Spinal cord (tissue), 10 donors: Measurements from ENCODE around the gene FER. TPM values are rescaled to one million over a fixed set of nuclear protein-coding genes. Genes with fewer than 3 reads are reported as not detected.

ENCODE experiments used
- DNase-seq, 6 donors: peaks; one replicate each; pipeline versions ENCODE4 v3.0.0 to v3.0.0-alpha.2; 2013 to 2015; ENCODE audit warnings: low spot score in 6 of 6, low read depth in 4 of 6
- H3K27ac ChIP-seq: one replicate; pipeline ENCODE4 v1.5.1; 2013; ENCODE audit warnings: low read depth, low read length, control low read depth
- H3K27me3 ChIP-seq: one replicate; pipeline ENCODE4 v1.6.1; 2013; ENCODE audit warnings: low read length; ENCODE audit not compliant: control insufficient read depth, insufficient read depth
- H3K36me3 ChIP-seq: one replicate; pipeline ENCODE4 v1.6.1; 2013; ENCODE audit warnings: low read length; ENCODE audit not compliant: control insufficient read depth, insufficient read depth
- H3K4me1 ChIP-seq: one replicate; pipeline ENCODE4 v1.6.1; 2013; ENCODE audit warnings: low read length; ENCODE audit not compliant: control insufficient read depth, insufficient read depth
- H3K4me3 ChIP-seq: one replicate; pipeline ENCODE4 v1.5.1; 2013; ENCODE audit warnings: low read depth, low read length, control low read depth
- H3K9me3 ChIP-seq: one replicate; pipeline ENCODE4 v1.6.1; 2013; ENCODE audit warnings: low read length; ENCODE audit not compliant: control insufficient read depth, insufficient read depth
- WGBS: methylation state at CpG from one replicate; pipeline ENCODE4 v1.1.5; 2013; ENCODE audit warnings: missing lambda C conversion rate; ENCODE audit not compliant: insufficient coverage; 5-methylcytosine and 5-hydroxymethylcytosine counted together
- polyA plus RNA-seq, 2 donors: library from polyadenylated mRNA; unstranded; fragments of 120-200 nt; gene quantifications; one replicate each; pipeline ENCODE4 v1.2.1, GENCODE V29; 2013; ENCODE audit not compliant: insufficient read length in 2 of 2
- total RNA-seq, 2 donors: library from RNA; depleted of rRNA in 1 of 2; stranded (reverse); fragments of 120-200 nt in 1 of 2; fragments of >200 nt in 1 of 2; gene quantifications; one replicate each; pipeline versions ENCODE4 v1.2.3 to v1.2.4, GENCODE V29; 2013 to 2014
- donor health status: healthy.

FER gene
- total and polyA plus RNA-seq, 4 donors, result 13.5 to 70.7 (median 36.5) TPM

DNA sequence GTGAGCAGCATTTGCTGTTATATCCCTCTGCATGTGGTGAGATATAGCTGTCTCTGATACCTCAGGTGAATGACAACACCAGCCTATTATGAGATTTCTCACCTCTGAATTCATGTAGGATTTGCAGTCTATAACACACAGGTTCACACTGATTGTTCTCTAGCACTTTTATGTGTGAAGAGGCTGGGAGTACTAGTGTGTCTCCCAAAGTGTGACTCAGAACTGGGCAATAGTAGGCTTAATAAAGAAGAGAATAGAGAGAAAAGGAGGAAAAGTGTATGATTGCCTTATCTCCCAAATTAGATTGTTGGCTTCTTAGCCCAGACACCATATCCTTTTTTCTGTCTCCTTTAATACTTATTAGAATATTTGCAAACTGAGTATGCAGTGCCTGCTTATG, 430.1 kb downstream of the FER start:
- no peak overlapping the region for H3K27ac ChIP-seq
- no peak overlapping the region for H3K4me3 ChIP-seq
- DNase-seq, result no peak
- no peaks in the 10 kb centered on the region for H3K9me3 ChIP-seq
- no peaks in the 10 kb centered on the region for H3K36me3 ChIP-seq
- H3K27me3 ChIP-seq, result no peaks in the 10 kb centered on the region
- no peaks in the 10 kb centered on the region for H3K4me1 ChIP-seq

DNA sequence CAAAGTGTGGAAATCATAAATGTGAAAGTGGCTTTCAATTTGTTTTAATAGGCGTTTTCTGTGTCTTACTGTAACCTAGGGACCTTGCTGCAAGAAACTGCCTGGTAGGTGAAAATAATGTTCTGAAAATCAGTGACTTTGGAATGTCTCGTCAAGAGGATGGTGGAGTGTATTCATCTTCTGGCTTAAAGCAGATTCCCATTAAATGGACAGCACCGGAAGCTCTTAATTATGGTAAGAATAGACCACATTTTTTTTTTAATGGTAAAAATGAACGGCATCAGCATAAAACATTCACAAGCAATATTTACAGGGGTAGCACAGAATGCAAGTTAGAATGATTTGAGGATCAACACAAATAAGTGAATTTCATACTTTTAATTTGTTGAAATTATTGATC, 433.0 kb downstream of the FER start:
- Histone ChIP-seq H3K4me3 (no peak overlapping the region), H3K9me3 (no peaks in the 10 kb centered on the region), H3K4me1 (no peaks in the 10 kb centered on the region), H3K27ac (no peak overlapping the region), H3K27me3 (no peaks in the 10 kb centered on the region), H3K36me3 (no peaks in the 10 kb centered on the region)
- 100% methylated on average over 2 of the region's 4 CpGs for WGBS
- peak in 1 of 6 donors; percentile 38 for DNase-seq

DNA sequence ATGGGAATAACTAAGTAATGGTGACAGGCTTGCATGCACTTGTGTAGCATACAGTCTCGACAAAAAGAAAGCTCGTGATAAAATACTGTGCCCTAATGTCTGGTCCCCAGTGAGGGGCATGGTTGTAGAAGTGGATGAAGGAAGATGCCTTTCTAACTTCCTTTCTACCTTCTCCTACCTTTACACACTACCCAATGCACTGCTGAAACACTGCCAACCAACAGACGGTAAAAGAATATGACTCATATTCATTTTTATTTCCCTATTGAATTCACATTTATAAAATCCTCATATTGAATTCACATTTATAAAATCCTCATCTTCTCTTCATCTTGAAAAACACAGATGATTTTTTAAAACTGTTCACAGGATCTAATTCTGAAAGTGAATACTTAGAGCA, 439.1 kb downstream of the FER start:
- H3K4me3 ChIP-seq, result no peak overlapping the region
- H3K4me1 ChIP-seq, result no peaks in the 10 kb centered on the region
- DNase-seq, result no peak
- H3K9me3 ChIP-seq, result no peaks in the 10 kb centered on the region
- H3K27me3 ChIP-seq, result no peaks in the 10 kb centered on the region
- 86% methylated on average over 1 of the region's 3 CpGs for WGBS
- no peaks in the 10 kb centered on the region for H3K36me3 ChIP-seq
- H3K27ac ChIP-seq, result no peak overlapping the region

DNA sequence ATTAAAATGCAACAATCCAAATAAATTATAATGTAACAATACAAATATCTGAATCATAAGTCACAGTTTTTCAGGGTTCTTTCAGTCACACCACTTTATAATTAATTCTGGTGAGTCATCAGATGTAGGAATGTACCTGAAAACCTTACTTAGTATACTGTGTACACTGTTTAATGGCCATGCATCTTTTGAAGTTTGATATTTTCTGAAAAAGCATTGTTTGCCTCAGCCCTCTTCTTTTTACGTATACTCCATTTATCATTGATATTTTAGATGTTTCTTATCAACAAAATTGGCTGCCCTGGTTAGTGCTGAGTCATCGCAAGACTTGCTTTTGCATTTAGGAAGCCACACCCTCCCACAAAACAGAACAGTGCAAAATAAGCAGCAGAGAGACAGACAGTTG, 443.5 kb downstream of the FER start:
- Histone ChIP-seq H3K9me3 (no peaks in the 10 kb centered on the region), H3K27ac (no peak overlapping the region), H3K27me3 (no peaks in the 10 kb centered on the region), H3K36me3 (no peaks in the 10 kb centered on the region), H3K4me1 (no peaks in the 10 kb centered on the region), H3K4me3 (no peak overlapping the region)
- no peak for DNase-seq
- WGBS, result no CpG with 5 or more reads among the region's 2 CpGs

DNA sequence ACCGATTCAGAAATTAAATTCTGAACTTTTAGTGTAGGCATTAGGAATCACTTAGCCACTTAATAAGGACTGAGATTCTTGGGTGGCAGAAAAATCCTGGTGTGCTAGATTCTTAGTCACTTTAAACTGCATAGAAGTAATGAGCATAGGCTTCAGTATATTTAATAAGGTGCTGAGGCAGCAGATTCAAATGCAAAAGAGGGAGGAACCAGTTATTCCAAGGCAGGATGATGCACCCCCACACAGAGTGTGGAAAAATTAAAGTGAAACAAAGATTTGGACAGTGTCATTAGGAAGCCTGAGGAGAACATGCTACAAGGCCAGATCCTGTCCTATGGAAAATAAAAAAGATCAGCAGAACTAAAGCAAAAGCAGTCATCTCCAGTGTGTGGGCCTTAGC, 444.3 kb downstream of the FER start:
- no peak overlapping the region for H3K4me3 ChIP-seq
- H3K4me1 ChIP-seq, result no peaks in the 10 kb centered on the region
- WGBS, result no CpG with 5 or more reads among the region's 1 CpG
- H3K27me3 ChIP-seq, result no peaks in the 10 kb centered on the region
- no peak overlapping the region for H3K27ac ChIP-seq
- DNase-seq, result no peak
- no peaks in the 10 kb centered on the region for H3K9me3 ChIP-seq
- no peaks in the 10 kb centered on the region for H3K36me3 ChIP-seq

DNA sequence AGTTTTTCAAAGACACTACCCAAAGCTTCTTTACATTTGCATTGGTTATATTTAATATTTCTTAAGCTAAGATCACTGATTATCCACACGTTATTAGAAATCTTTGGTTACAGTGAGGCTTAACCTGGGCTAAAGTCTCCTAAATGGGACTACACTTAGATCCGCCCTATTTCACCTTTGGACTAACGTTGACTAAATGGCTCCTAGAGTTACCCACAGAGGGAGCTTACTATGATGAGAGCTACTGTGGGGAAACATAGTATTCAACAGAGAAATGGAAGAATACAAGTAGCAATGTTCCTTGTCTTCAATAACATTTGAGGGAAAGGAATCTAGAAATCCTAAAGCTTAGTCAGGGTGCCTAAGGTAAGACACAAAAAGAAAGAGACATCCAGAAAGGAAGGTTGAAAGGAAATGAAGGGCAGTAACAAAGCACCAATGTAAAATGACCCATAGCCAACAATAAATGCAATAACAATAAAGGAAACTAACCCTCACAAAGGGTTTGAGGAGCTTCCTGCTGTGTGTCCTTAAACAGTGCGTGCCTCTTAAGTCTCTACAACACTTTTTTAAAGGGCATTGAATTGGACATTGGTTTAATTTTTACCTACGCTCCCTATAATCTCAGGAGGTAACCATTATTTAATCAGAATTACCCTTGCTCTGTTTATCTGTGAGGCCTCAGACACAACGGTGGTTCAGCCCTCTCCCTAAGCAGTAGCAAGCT, 445.0 kb downstream of the FER start:
- WGBS, result no CpG with 5 or more reads among the region's 6 CpGs
- no peak overlapping the region for H3K27ac ChIP-seq

DNA sequence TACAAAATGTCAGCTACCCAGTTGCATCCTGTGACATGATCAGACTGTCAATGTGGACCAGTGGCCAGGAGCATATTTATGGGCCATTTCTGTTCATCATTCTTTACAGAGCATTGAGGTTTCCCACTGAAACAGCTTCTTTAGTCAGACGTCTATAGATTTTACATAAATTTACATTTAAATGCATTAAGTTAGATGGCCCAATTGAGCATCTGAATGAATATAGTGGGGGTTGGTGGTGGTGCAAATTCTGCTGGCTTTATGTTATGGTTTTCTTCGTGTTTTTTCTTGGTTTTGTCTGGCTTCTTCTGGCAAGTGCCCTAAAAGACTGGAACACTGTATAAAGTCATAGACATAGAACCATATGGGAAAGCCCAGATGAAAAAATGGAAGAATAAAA, 448.0 kb downstream of the FER start:
- Histone ChIP-seq H3K4me1 (no peaks in the 10 kb centered on the region), H3K36me3 (no peaks in the 10 kb centered on the region), H3K27me3 (no peaks in the 10 kb centered on the region), H3K27ac (no peak overlapping the region), H3K9me3 (no peaks in the 10 kb centered on the region), H3K4me3 (no peak overlapping the region)
- WGBS, result 40% methylated on average over 1 of the region's 2 CpGs
- no peak for DNase-seq

More for the DNA sequence above, 445.0 kb downstream of the FER start:
- H3K4me3 ChIP-seq, result no peak overlapping the region
- no peaks in the 10 kb centered on the region for H3K27me3 ChIP-seq
- no peak for DNase-seq
- no peaks in the 10 kb centered on the region for H3K36me3 ChIP-seq
- no peaks in the 10 kb centered on the region for H3K9me3 ChIP-seq
- no peaks in the 10 kb centered on the region for H3K4me1 ChIP-seq

DNA sequence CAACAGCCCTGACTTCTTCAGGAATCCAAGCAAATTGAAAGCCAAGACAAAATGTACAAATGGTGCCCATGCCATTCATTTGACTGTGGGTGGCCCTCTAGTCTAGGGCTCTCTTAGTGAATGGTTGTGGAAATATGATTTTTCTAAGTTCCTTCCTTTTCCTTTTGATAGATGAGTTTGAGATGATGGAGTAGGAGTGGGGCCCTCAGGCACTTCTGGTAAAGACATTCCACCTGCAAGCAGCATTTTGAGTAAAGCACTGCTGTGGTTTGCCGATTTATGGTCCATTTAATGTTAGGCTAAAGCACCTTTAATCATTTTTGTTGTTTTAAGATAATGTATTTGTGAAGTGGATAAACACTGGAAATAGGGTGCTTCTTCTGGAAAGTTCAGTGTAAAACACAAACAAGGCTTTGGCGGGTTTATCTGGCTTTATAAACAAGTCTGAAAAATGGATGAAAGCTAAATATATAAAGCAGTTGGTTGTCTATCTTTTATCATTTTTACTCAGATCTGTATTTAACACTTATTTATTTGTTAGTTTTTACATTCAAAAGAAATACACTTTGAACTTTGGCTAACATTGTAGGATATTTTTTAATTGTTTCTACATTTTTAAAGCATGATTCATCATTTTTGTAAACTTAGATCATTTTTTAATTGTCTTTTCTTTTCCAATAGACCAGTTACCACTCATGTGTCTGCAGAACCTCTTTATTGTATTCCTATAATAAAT, 448.6 kb downstream of the FER start:
- no peaks in the 10 kb centered on the region for H3K4me1 ChIP-seq
- no peak for DNase-seq
- H3K27me3 ChIP-seq, result no peaks in the 10 kb centered on the region
- no peaks in the 10 kb centered on the region for H3K9me3 ChIP-seq
- 89% methylated on average over 1 of the region's 2 CpGs for WGBS
- no peak overlapping the region for H3K4me3 ChIP-seq
- no peaks in the 10 kb centered on the region for H3K36me3 ChIP-seq
- H3K27ac ChIP-seq, result no peak overlapping the region

DNA sequence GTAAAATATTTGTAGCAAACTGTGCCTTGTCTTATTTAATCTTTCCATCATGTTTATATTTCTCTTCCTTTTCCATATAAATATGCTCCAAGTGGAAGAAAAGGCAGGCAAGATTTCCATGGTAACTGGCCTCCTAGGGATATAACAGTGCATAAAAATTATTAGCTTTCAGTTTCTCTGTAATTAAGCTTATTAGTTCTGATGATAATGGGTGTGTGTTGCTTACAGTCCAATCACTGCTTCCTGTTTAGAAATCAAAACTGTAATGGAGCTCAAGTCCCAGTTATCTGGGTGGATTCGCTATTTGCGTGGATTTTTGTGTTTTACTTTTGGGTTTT, 449.1 kb downstream of the FER start:
- peak in 1 of 6 donors; percentile 79 for DNase-seq
- no peaks in the 10 kb centered on the region for H3K9me3 ChIP-seq
- WGBS, result no CpG with 5 or more reads among the region's 2 CpGs

DNA sequence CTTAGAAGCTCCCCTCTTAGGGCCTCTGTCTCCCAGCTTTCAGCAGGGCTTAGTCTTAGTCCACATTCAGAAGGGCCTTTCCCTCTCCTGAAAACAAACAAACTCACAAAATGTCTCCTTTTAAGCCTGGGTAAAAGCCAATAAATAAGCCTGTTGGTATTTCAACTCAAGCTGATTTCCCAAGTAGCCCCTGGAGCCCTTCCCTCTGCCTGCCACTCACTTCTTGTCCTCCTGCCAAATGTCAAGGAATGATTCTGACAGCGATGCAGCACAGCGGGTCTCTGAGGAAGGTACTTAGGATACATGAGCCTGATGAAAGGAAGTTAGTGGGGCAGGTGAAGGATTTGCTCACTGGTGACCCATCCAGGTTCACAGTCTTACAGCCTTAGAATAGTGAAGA, 451.6 kb downstream of the FER start:
- no peaks in the 10 kb centered on the region for H3K4me1 ChIP-seq
- H3K27me3 ChIP-seq, result no peaks in the 10 kb centered on the region
- H3K9me3 ChIP-seq, result no peaks in the 10 kb centered on the region
- WGBS, result no CpG with 5 or more reads among the region's 2 CpGs
- H3K36me3 ChIP-seq, result no peaks in the 10 kb centered on the region
- peak in 2 of 6 donors; percentile 36 to 38 for DNase-seq
- no peak overlapping the region for H3K4me3 ChIP-seq
- H3K27ac ChIP-seq, result no peak overlapping the region

More for the DNA sequence above, 449.1 kb downstream of the FER start:
- Histone ChIP-seq H3K4me1 (no peaks in the 10 kb centered on the region), H3K27me3 (no peaks in the 10 kb centered on the region), H3K4me3 (no peak overlapping the region), H3K27ac (no peak overlapping the region), H3K36me3 (no peaks in the 10 kb centered on the region)
